GM23338 (cell line): Measurements from ENCODE around the gene UBTF. TPM values are rescaled to one million over a fixed set of nuclear protein-coding genes. Genes with fewer than 3 reads are reported as not detected.

ENCODE experiments used
- ATAC-seq: fragments of 200-7000 bp; cut with Tn5 transposase; 3 replicates; pipeline ENCODE4 v1.9.1; 2020
- DNase-seq: peaks from one replicate; pipeline ENCODE4 v3.0.0-alpha.2; 2015; ENCODE audit warnings: low spot score
- H2AFZ ChIP-seq: fragments of 200-600 bp; sonication (generic); 2 replicates; pipeline ENCODE4 v1.8.0; 2016; ENCODE audit warnings: antibody characterized with exemption, mild to moderate bottlenecking, moderate library complexity
- H3F3A ChIP-seq: fragments of 200-600 bp; sonication (generic); replicated peaks from 2 replicates; pipeline ENCODE4 v1.8.0; 2017; ENCODE audit warnings: antibody characterized with exemption, mixed run types, low read depth
- H3K27ac ChIP-seq: fragments of 200-600 bp; sonication (generic); 2 replicates; pipeline ENCODE4 v1.6.1; 2016; ENCODE audit warnings: low read depth
- H3K27me3 ChIP-seq: fragments of 200-600 bp; sonication (generic); 2 replicates; pipeline ENCODE4 v1.8.0; 2016; ENCODE audit warnings: mild to moderate bottlenecking, mixed run types, moderate library complexity; ENCODE audit not compliant: insufficient read depth
- H3K36me3 ChIP-seq: fragments of 200-600 bp; sonication (generic); 2 replicates; pipeline ENCODE4 v1.8.0; 2016; ENCODE audit warnings: mild to moderate bottlenecking; ENCODE audit not compliant: insufficient read depth
- H3K4me1 ChIP-seq: fragments of 200-600 bp; sonication (generic); 2 replicates; pipeline ENCODE4 v1.8.0; 2016; ENCODE audit warnings: mild to moderate bottlenecking, moderate library complexity; ENCODE audit not compliant: insufficient read depth
- H3K4me2 ChIP-seq: fragments of 200-600 bp; sonication (generic); 2 replicates; pipeline ENCODE4 v1.7.1; 2017; ENCODE audit warnings: mixed run types
- H3K4me3 ChIP-seq: fragments of 200-600 bp; sonication (generic); 2 replicates; pipeline ENCODE4 v1.6.1; 2016; ENCODE audit warnings: mixed run types
- H3K79me2 ChIP-seq: fragments of 200-600 bp; sonication (generic); replicated peaks from 2 replicates; pipeline ENCODE4 v1.8.0; 2017; ENCODE audit warnings: mild to moderate bottlenecking; ENCODE audit not compliant: insufficient read depth
- H3K9me2 ChIP-seq: fragments of 200-600 bp; sonication (generic); 2 replicates; pipeline ENCODE4 v1.8.0; 2017; ENCODE audit not compliant: insufficient read depth
- H4K20me1 ChIP-seq: fragments of 200-600 bp; sonication (generic); replicated peaks from 2 replicates; pipeline ENCODE4 v1.8.0; 2017; ENCODE audit warnings: mild to moderate bottlenecking; ENCODE audit not compliant: insufficient read depth
- H3K27ac Mint-ChIP-seq: 2 replicates; pipeline ENCODE4 v1.8.0; 2020; ENCODE audit warnings: inconsistent platforms, mild to moderate bottlenecking, moderate library complexity, mixed read lengths
- H3K27me3 Mint-ChIP-seq: 3 replicates; pipeline ENCODE4 v1.8.0; 2022; ENCODE audit warnings: low read depth, mild to moderate bottlenecking, moderate library complexity, mixed read lengths, inconsistent platforms; ENCODE audit not compliant: insufficient read depth, poor library complexity
- H3K36me3 Mint-ChIP-seq: 3 replicates; pipeline ENCODE4 v1.8.0; 2021; ENCODE audit warnings: low read depth, mild to moderate bottlenecking, inconsistent platforms, moderate library complexity, mixed read lengths
- H3K4me1 Mint-ChIP-seq: 3 replicates; pipeline ENCODE4 v1.8.0; 2020; ENCODE audit warnings: mild to moderate bottlenecking, inconsistent platforms, mixed read lengths
- H3K4me3 Mint-ChIP-seq: 3 replicates; pipeline ENCODE4 v1.8.0; 2021; ENCODE audit warnings: moderate library complexity, mild to moderate bottlenecking, inconsistent platforms, mixed read lengths
- H3K9me3 Mint-ChIP-seq: 3 replicates; pipeline ENCODE4 v1.8.0; 2020; ENCODE audit warnings: moderate library complexity, mild to moderate bottlenecking, inconsistent platforms, mixed read lengths
- CREB1 ChIP-seq: fragments of 250-450 bp; sonication (Bioruptor Pico); IDR thresholded peaks from 2 replicates; pipeline ENCODE4 v1.5.0; 2020; ENCODE audit warnings: low read depth, mild to moderate bottlenecking, moderate library complexity
- CTCF ChIP-seq, 2 experiments: fragments of 200-600 bp in 1 of 2; sonication (generic) in 1 of 2; conservative IDR thresholded peaks; 2 replicates each; pipeline versions ENCODE4 v1.5.1 to v1.6.1; 2016 to 2017; ENCODE audit warnings: antibody characterized with exemption in 2 of 2, low read depth in 2 of 2, mild to moderate bottlenecking in 2 of 2, moderate library complexity in 1 of 2
- ETS1 ChIP-seq: IDR thresholded peaks from 2 replicates; pipeline ENCODE4 v1.6.1; 2016; ENCODE audit warnings: antibody characterized with exemption
- EZH2 ChIP-seq: fragments of 200-600 bp; sonication (generic); IDR thresholded peaks from one replicate; pipeline ENCODE4 v1.8.0; 2017; ENCODE audit warnings: antibody characterized with exemption, mild to moderate bottlenecking, low read depth; ENCODE audit not compliant: unreplicated experiment
- EZH2phosphoT487 ChIP-seq: fragments of 200-600 bp; sonication (generic); IDR thresholded peaks from one replicate; pipeline ENCODE4 v1.8.1; 2018; ENCODE audit warnings: antibody characterized with exemption; ENCODE audit not compliant: unreplicated experiment
- JUNB ChIP-seq: IDR thresholded peaks from one replicate; pipeline ENCODE4 v1.6.1; 2016; ENCODE audit warnings: antibody characterized with exemption; ENCODE audit not compliant: unreplicated experiment
- NANOG ChIP-seq: IDR thresholded peaks from 2 replicates; pipeline ENCODE4 v1.6.1; 2016; ENCODE audit warnings: antibody characterized with exemption, borderline replicate concordance
- POLR2AphosphoS5 ChIP-seq: IDR thresholded peaks from 2 replicates; pipeline ENCODE4 v1.6.1; 2016; ENCODE audit warnings: antibody characterized with exemption, low read depth
- ZNF114 ChIP-seq: fragments of 250-450 bp; sonication (Bioruptor Pico); IDR thresholded peaks from 2 replicates; pipeline ENCODE4 v1.5.0; 2020; ENCODE audit warnings: mild to moderate bottlenecking, moderate library complexity
- ZNF331 ChIP-seq: fragments of 250-450 bp; sonication (Bioruptor Pico); IDR thresholded peaks from 2 replicates; pipeline ENCODE4 v1.5.0; 2020; ENCODE audit warnings: low read depth, mild to moderate bottlenecking, moderate library complexity
- polyA plus RNA-seq: library from polyadenylated mRNA; unstranded; fragments of >200 nt; fragmentation: Nextera tagmentation; extraction: Ambion mirVana; gene quantifications from 2 replicates; pipeline ENCODE4 v1.2.1, GENCODE V29; 2016
- total RNA-seq: library from RNA; depleted of rRNA; stranded (reverse); fragments of >200 nt; shearing (Covaris generic); gene quantifications from 2 replicates; pipeline ENCODE4 v1.2.3, GENCODE V29; 2014
- TF ChIP-seq, protein P1 (sequence below): IDR thresholded peaks from one replicate; pipeline ENCODE4 v1.6.1; 2018; ENCODE audit warnings: antibody characterized with exemption; ENCODE audit not compliant: unreplicated experiment

The UBTF gene
- total and polyA plus RNA-seq, 2 experiments from 2014 or later = 29.9 to 62.2 TPM

GRCh38 chr17:44210342-44211192 lies 8.9 kb downstream of the UBTF start:
- peaks cover 86% of the 10 kb centered on the region for H3K36me3 Mint-ChIP-seq
- peaks cover 31% of the 10 kb centered on the region for H3K36me3 ChIP-seq
- peak overlapping the region; percentile 67; the same call in 1 of the 2 replicates for H3K4me2 ChIP-seq
- no peaks in the 10 kb centered on the region for H3K9me2 ChIP-seq
- TF ChIP-seq CREB1 (CRISPR knock-in tag) (peak; percentile 48), POLR2AphosphoS5 (peak; percentile 60), CTCF (conservative IDR thresholded peaks at IDR 0.05; ENCODE audit: low read depth in 2 of 2) (peak; percentile 78 to 97), EZH2 (no peak)
- no peaks in the 10 kb centered on the region for H3K9me3 Mint-ChIP-seq
- no peak overlapping the region for H3K4me3 Mint-ChIP-seq
- ATAC-seq (peak; percentile 91), DNase-seq (peak; percentile 94)
- H3K27ac Mint-ChIP-seq = peak overlapping the region; percentile 92; the same call in 1 of the 2 replicates
- H3K4me1 ChIP-seq = peaks cover 11% of the 10 kb centered on the region
- no peak overlapping the region for H2AFZ ChIP-seq
- H3K4me3 ChIP-seq = no peak overlapping the region; the same call in 1 of the 2 replicates
- H3K27me3 ChIP-seq = no peaks in the 10 kb centered on the region
- peak overlapping the region; percentile 55; the same call in 1 of the 2 replicates for H3K27ac ChIP-seq
- peaks cover 15% of the 10 kb centered on the region for H4K20me1 ChIP-seq
- H3F3A ChIP-seq = peaks cover 29% of the 10 kb centered on the region; the same call in 1 of the 2 replicates
- H3K27me3 Mint-ChIP-seq = peaks cover 27% of the 10 kb centered on the region
- peaks cover 30% of the 10 kb centered on the region for H3K4me1 Mint-ChIP-seq
- no peaks in the 10 kb centered on the region for H3K79me2 ChIP-seq

- Histone ChIP-seq H3K4me2 (0 out of 2 replicates have a peak overlapping the region, but pooled peaks have one; percentile 14), H3F3A (peaks cover 26% of the 10 kb centered on the region; the same call in 1 of the 2 replicates), H3K4me3 (no peak overlapping the region), H3K27ac (peak overlapping the region; percentile 32; the same call in 1 of the 2 replicates), H3K27me3 (no peaks in the 10 kb centered on the region), H3K9me2 (no peaks in the 10 kb centered on the region), H3K79me2 (no peaks in the 10 kb centered on the region), H3K36me3 (peaks cover 24% of the 10 kb centered on the region), H3K4me1 (peaks cover 18% of the 10 kb centered on the region), H2AFZ (no peak overlapping the region), H4K20me1 (peaks cover 15% of the 10 kb centered on the region)
- ATAC-seq (no peak), DNase-seq (no peak)
- peaks cover 27% of the 10 kb centered on the region for H3K27me3 Mint-ChIP-seq
- H3K9me3 Mint-ChIP-seq = no peaks in the 10 kb centered on the region
- peaks cover 33% of the 10 kb centered on the region for H3K4me1 Mint-ChIP-seq
- peak overlapping the region; percentile 92; the same call in 1 of the 2 replicates for H3K27ac Mint-ChIP-seq
- H3K4me3 Mint-ChIP-seq = no peak overlapping the region
- H3K36me3 Mint-ChIP-seq = peaks cover 79% of the 10 kb centered on the region
- TF ChIP-seq EZH2 (no peak), ETS1 (no peak), CTCF (conservative IDR thresholded peaks at IDR 0.05; ENCODE audit: low read depth in 2 of 2) (no peak), NANOG (no peak), ZNF114 (CRISPR knock-in tag) (no peak), JUNB (no peak), ZNF331 (CRISPR knock-in tag) (no peak), EZH2phosphoT487 (no peak)
- TF ChIP-seq, protein P1, sequence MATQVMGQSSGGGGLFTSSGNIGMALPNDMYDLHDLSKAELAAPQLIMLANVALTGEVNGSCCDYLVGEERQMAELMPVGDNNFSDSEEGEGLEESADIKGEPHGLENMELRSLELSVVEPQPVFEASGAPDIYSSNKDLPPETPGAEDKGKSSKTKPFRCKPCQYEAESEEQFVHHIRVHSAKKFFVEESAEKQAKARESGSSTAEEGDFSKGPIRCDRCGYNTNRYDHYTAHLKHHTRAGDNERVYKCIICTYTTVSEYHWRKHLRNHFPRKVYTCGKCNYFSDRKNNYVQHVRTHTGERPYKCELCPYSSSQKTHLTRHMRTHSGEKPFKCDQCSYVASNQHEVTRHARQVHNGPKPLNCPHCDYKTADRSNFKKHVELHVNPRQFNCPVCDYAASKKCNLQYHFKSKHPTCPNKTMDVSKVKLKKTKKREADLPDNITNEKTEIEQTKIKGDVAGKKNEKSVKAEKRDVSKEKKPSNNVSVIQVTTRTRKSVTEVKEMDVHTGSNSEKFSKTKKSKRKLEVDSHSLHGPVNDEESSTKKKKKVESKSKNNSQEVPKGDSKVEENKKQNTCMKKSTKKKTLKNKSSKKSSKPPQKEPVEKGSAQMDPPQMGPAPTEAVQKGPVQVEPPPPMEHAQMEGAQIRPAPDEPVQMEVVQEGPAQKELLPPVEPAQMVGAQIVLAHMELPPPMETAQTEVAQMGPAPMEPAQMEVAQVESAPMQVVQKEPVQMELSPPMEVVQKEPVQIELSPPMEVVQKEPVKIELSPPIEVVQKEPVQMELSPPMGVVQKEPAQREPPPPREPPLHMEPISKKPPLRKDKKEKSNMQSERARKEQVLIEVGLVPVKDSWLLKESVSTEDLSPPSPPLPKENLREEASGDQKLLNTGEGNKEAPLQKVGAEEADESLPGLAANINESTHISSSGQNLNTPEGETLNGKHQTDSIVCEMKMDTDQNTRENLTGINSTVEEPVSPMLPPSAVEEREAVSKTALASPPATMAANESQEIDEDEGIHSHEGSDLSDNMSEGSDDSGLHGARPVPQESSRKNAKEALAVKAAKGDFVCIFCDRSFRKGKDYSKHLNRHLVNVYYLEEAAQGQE = no peak
These were observed 9.6 kb downstream of the UBTF start for GRCh38 chr17:44209786-44210341.
